IPS-20b (cell line): Measurements from ENCODE around the gene HMGN5.
A peak's percentile ranks its signal among the peaks of the same experiment; 100 is the strongest.

Experiments
- H3K27ac ChIP-seq: one replicate; pipeline ENCODE4 v1.5.1; 2013; ENCODE audit warnings: low read length
- H3K27me3 ChIP-seq: 2 replicates; pipeline ENCODE4 v1.6.1; 2013; ENCODE audit warnings: mild to moderate bottlenecking, low read length, inconsistent platforms; ENCODE audit not compliant: insufficient read depth
- H3K36me3 ChIP-seq: 2 replicates; pipeline ENCODE4 v1.6.1; 2013; ENCODE audit warnings: low read depth, mild to moderate bottlenecking, inconsistent platforms, low read length, moderate library complexity; ENCODE audit not compliant: insufficient read depth
- H3K4me1 ChIP-seq: 2 replicates; pipeline ENCODE4 v1.6.1; 2013; ENCODE audit warnings: mild to moderate bottlenecking, control low read depth, inconsistent platforms, low read length, moderate library complexity; ENCODE audit not compliant: insufficient read depth
- H3K4me3 ChIP-seq: 2 replicates; pipeline ENCODE4 v1.5.1; 2013; ENCODE audit warnings: mild to moderate bottlenecking, low read length, inconsistent platforms
- H3K9ac ChIP-seq: 2 replicates; pipeline ENCODE4 v1.6.1; 2013; ENCODE audit warnings: low read depth, mild to moderate bottlenecking, inconsistent platforms, low read length, moderate library complexity
- H3K9me3 ChIP-seq: 2 replicates; pipeline ENCODE4 v1.6.1; 2013; ENCODE audit warnings: mild to moderate bottlenecking, low read depth, low read length, inconsistent platforms; ENCODE audit not compliant: insufficient read depth

Gene HMGN5

GRCh38 chrX:81205551-81205950 is 3.8 kb upstream of the HMGN5 start:
- Histone ChIP-seq H3K36me3 (no peaks in the 10 kb centered on the region), H3K4me1 (no peaks in the 10 kb centered on the region), H3K27me3 (no peaks in the 10 kb centered on the region), H3K9me3 (no peaks in the 10 kb centered on the region), H3K27ac (no peak overlapping the region), H3K9ac (no peak overlapping the region), H3K4me3 (no peak overlapping the region)

- peak overlapping the region; percentile 96; the same call in 1 of the 2 replicates for H3K9ac ChIP-seq
- no peak overlapping the region for H3K27ac ChIP-seq
- peak overlapping the region; percentile 94 for H3K4me3 ChIP-seq
- no peaks in the 10 kb centered on the region for H3K36me3 ChIP-seq
- no peaks in the 10 kb centered on the region for H3K4me1 ChIP-seq
- H3K9me3 ChIP-seq, result no peaks in the 10 kb centered on the region
- H3K27me3 ChIP-seq, result no peaks in the 10 kb centered on the region
Observed at GRCh38 chrX:81202943-81203342, 1.2 kb upstream of the HMGN5 start.

- no peaks in the 10 kb centered on the region for H3K4me1 ChIP-seq
- no peaks in the 10 kb centered on the region for H3K36me3 ChIP-seq
- H3K9me3 ChIP-seq, result no peaks in the 10 kb centered on the region
- peak overlapping the region; percentile 94 for H3K4me3 ChIP-seq
- H3K27ac ChIP-seq, result peak overlapping the region; percentile 82
- no peaks in the 10 kb centered on the region for H3K27me3 ChIP-seq
- peak overlapping the region; percentile 96 for H3K9ac ChIP-seq
Observed at GRCh38 chrX:81202456-81202819, 725 bp upstream of the HMGN5 start.

GRCh38 chrX:81201071-81201470 is 642 bp downstream of the HMGN5 start:
- H3K9me3 ChIP-seq, result no peaks in the 10 kb centered on the region
- no peaks in the 10 kb centered on the region for H3K36me3 ChIP-seq
- no peaks in the 10 kb centered on the region for H3K27me3 ChIP-seq
- peak overlapping the region; percentile 96 for H3K9ac ChIP-seq
- H3K4me3 ChIP-seq, result peak overlapping the region; percentile 94
- H3K27ac ChIP-seq, result peak overlapping the region; percentile 84
- H3K4me1 ChIP-seq, result no peaks in the 10 kb centered on the region

- Histone ChIP-seq H3K9ac (no peak overlapping the region), H3K9me3 (no peaks in the 10 kb centered on the region), H3K4me3 (no peak overlapping the region), H3K36me3 (no peaks in the 10 kb centered on the region), H3K4me1 (no peaks in the 10 kb centered on the region), H3K27ac (no peak overlapping the region), H3K27me3 (no peaks in the 10 kb centered on the region)
Observed at GRCh38 chrX:81195712-81196111, 6.0 kb downstream of the HMGN5 start.

GRCh38 chrX:81195259-81195658 is 6.5 kb downstream of the HMGN5 start:
- H3K9ac ChIP-seq, result no peak overlapping the region
- no peak overlapping the region for H3K27ac ChIP-seq
- H3K27me3 ChIP-seq, result no peaks in the 10 kb centered on the region
- H3K9me3 ChIP-seq, result no peaks in the 10 kb centered on the region
- H3K4me3 ChIP-seq, result no peak overlapping the region
- H3K36me3 ChIP-seq, result no peaks in the 10 kb centered on the region
- no peaks in the 10 kb centered on the region for H3K4me1 ChIP-seq

GRCh38 chrX:81174286-81174685 is 27.4 kb downstream of the HMGN5 start:
- H3K27me3 ChIP-seq, result no peaks in the 10 kb centered on the region
- no peak overlapping the region for H3K4me3 ChIP-seq
- no peaks in the 10 kb centered on the region for H3K9me3 ChIP-seq
- H3K9ac ChIP-seq, result no peak overlapping the region
- H3K36me3 ChIP-seq, result no peaks in the 10 kb centered on the region
- H3K27ac ChIP-seq, result no peak overlapping the region
- H3K4me1 ChIP-seq, result no peaks in the 10 kb centered on the region

- Histone ChIP-seq H3K27me3 (no peaks in the 10 kb centered on the region), H3K9me3 (no peaks in the 10 kb centered on the region), H3K4me1 (no peaks in the 10 kb centered on the region), H3K36me3 (no peaks in the 10 kb centered on the region), H3K27ac (no peak overlapping the region), H3K4me3 (no peak overlapping the region), H3K9ac (no peak overlapping the region)
Observed at GRCh38 chrX:81168391-81168790, 33.3 kb downstream of the HMGN5 start.

- no peaks in the 10 kb centered on the region for H3K36me3 ChIP-seq
- no peaks in the 10 kb centered on the region for H3K9me3 ChIP-seq
- peak overlapping the region; percentile 90 for H3K4me3 ChIP-seq
- H3K27me3 ChIP-seq, result peaks cover 8% of the 10 kb centered on the region; the same call in 1 of the 2 replicates
- H3K4me1 ChIP-seq, result no peaks in the 10 kb centered on the region; the same call in 1 of the 2 replicates
- H3K27ac ChIP-seq, result no peak overlapping the region
- H3K9ac ChIP-seq, result peak overlapping the region; percentile 89; the same call in 1 of the 2 replicates
Observed at GRCh38 chrX:81121513-81122363, 80.0 kb downstream of the HMGN5 start.

GRCh38 chrX:81120936-81121371 is 80.8 kb downstream of the HMGN5 start:
- Histone ChIP-seq H3K27ac (no peak overlapping the region), H3K4me1 (no peaks in the 10 kb centered on the region; the same call in 1 of the 2 replicates), H3K9me3 (no peaks in the 10 kb centered on the region), H3K9ac (peak overlapping the region; percentile 89; the same call in 1 of the 2 replicates), H3K27me3 (peaks cover 8% of the 10 kb centered on the region; the same call in 1 of the 2 replicates), H3K36me3 (peaks cover 4% of the 10 kb centered on the region; the same call in 1 of the 2 replicates), H3K4me3 (peak overlapping the region; percentile 90)

GRCh38 chrX:81120258-81120935 is 81.3 kb downstream of the HMGN5 start:
- Histone ChIP-seq H3K9ac (peak overlapping the region; percentile 89; the same call in 1 of the 2 replicates), H3K27me3 (peaks cover 8% of the 10 kb centered on the region; the same call in 1 of the 2 replicates), H3K27ac (no peak overlapping the region), H3K4me1 (no peaks in the 10 kb centered on the region; the same call in 1 of the 2 replicates), H3K9me3 (no peaks in the 10 kb centered on the region), H3K4me3 (peak overlapping the region; percentile 90), H3K36me3 (peaks cover 4% of the 10 kb centered on the region; the same call in 1 of the 2 replicates)
